ENCODE measurements around the gene GMDS. TPM values are rescaled to one million over a fixed set of nuclear protein-coding genes. Genes with fewer than 3 reads are reported as not detected.

Gene GMDS
- polyA plus RNA-seq, 1 of the 3 experiments (the other 2 are of a cell fraction) = 12.3 TPM

- H3K79me2 ChIP-seq (ENCODE audit: insufficient read depth) = no peaks in the 10 kb centered on the region
- H4K20me1 ChIP-seq (ENCODE audit: insufficient read depth) = no peaks in the 10 kb centered on the region
- H3K27me3 ChIP-seq (ENCODE audit: insufficient read depth) = no peaks in the 10 kb centered on the region
- H3K4me1 ChIP-seq (ENCODE audit: control insufficient read depth in 1 of 2, insufficient read depth in 2 of 2, low read depth in 1 of 2, low read length in 1 of 2) = no peaks in the 10 kb centered on the region
- ChIA-PET POLR2A (no interaction called here), CTCF (interaction anchor here (1.3 kb wide), 1 partner anchor 25 kb away, joined by 6 read pairs; no protein-coding TSS in a partner anchor)
- no peaks in the 10 kb centered on the region for H3F3A ChIP-seq (replicated peaks; ENCODE audit: insufficient read depth)
- no peaks in the 10 kb centered on the region for H3K9me2 ChIP-seq
- no peak overlapping the region for H3K9ac ChIP-seq
- no peaks in the 10 kb centered on the region for H3K36me3 ChIP-seq (replicated peaks in 1 of 2; ENCODE audit: control insufficient read depth in 1 of 2, insufficient read depth in 2 of 2, low read length in 1 of 2)
- H3K27ac ChIP-seq (ENCODE audit: low read depth in 2 of 2, low read length in 1 of 2) = no peak overlapping the region
- no peak overlapping the region for H3K4me2 ChIP-seq
- no peak overlapping the region for H3K4me3 ChIP-seq (ENCODE audit: low read depth in 2 of 2, low read length in 1 of 2)
- DNase-seq = no peak
- H2AFZ ChIP-seq (ENCODE audit: low read depth) = no peak overlapping the region
- H3K9me3 ChIP-seq = no peaks in the 10 kb centered on the region
- 90% methylated on average over 7 of the region's 7 CpGs for WGBS (ENCODE audit: low lambda C conversion rate)
- TF ChIP-seq POLR2AphosphoS5 (IDR thresholded peaks at IDR 0.05; ENCODE audit: low read depth, low read length) (no peak), USF1 (IDR thresholded peaks at IDR 0.05; ENCODE audit: borderline replicate concordance, low read depth) (no peak), PBX3 (IDR thresholded peaks at IDR 0.05) (no peak), MAX (IDR thresholded peaks at IDR 0.05; ENCODE audit: low read depth) (no peak), TEAD4 (IDR thresholded peaks at IDR 0.05; ENCODE audit: borderline replicate concordance, insufficient read depth) (no peak), CHD2 (IDR thresholded peaks at IDR 0.05; ENCODE audit: low read length, partially characterized antibody) (no peak), REST (IDR thresholded peaks at IDR 0.05; ENCODE audit: low read depth, low read length) (no peak), GATA2 (CRISPR knock-in tag; IDR thresholded peaks at IDR 0.05) (no peak), ELF1 (IDR thresholded peaks at IDR 0.05) (no peak), IRF3 (IDR thresholded peaks at IDR 0.05; ENCODE audit: low read depth, low read length) (no peak), USF2 (IDR thresholded peaks at IDR 0.05; ENCODE audit: borderline replicate concordance, low read depth, low read length) (no peak), NRF1 (IDR thresholded peaks at IDR 0.05; ENCODE audit: low read depth, low read length) (no peak), EP300 (IDR thresholded peaks at IDR 0.05; ENCODE audit: borderline replicate concordance in 1 of 2, low read depth in 1 of 2, low read length in 1 of 2) (no peak), FOSL2 (IDR thresholded peaks at IDR 0.05; ENCODE audit: borderline replicate concordance, low read depth) (no peak), EZH2phosphoT487 (IDR thresholded peaks at IDR 0.05; ENCODE audit: borderline replicate concordance, low read depth) (no peak)
- TF ChIP-seq, protein P1, sequence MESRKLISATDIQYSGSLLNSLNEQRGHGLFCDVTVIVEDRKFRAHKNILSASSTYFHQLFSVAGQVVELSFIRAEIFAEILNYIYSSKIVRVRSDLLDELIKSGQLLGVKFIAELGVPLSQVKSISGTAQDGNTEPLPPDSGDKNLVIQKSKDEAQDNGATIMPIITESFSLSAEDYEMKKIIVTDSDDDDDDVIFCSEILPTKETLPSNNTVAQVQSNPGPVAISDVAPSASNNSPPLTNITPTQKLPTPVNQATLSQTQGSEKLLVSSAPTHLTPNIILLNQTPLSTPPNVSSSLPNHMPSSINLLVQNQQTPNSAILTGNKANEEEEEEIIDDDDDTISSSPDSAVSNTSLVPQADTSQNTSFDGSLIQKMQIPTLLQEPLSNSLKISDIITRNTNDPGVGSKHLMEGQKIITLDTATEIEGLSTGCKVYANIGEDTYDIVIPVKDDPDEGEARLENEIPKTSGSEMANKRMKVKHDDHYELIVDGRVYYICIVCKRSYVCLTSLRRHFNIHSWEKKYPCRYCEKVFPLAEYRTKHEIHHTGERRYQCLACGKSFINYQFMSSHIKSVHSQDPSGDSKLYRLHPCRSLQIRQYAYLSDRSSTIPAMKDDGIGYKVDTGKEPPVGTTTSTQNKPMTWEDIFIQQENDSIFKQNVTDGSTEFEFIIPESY (IDR thresholded peaks at IDR 0.05; ENCODE audit: borderline replicate concordance, low read depth) = no peak
Observed at GRCh38 chr6:2086326-2086965, 159.0 kb downstream of the GMDS start.

All from SK-N-SH (cell line).